Testis (tissue), 2 donors: ENCODE results near the gene FAM193B.

ENCODE experiments used
- POLR2A ChIP-seq: fragments of 450-650 bp; IDR thresholded peaks from one replicate; pipeline ENCODE4 v1.6.1; 2017; ENCODE audit warnings: antibody characterized with exemption, mild to moderate bottlenecking, moderate library complexity
- TF ChIP-seq, protein P1 (sequence below), 3 experiments: fragments of 450-650 bp in 2 of 3; fragments of 200-600 bp in 1 of 3; sonication (generic) in 1 of 3; IDR thresholded peaks; one replicate each; pipeline ENCODE4 v1.5.1; 2016 to 2019; ENCODE audit warnings: antibody characterized with exemption in 3 of 3, mild to moderate bottlenecking in 2 of 3, moderate library complexity in 1 of 3

- TF ChIP-seq, protein P1, sequence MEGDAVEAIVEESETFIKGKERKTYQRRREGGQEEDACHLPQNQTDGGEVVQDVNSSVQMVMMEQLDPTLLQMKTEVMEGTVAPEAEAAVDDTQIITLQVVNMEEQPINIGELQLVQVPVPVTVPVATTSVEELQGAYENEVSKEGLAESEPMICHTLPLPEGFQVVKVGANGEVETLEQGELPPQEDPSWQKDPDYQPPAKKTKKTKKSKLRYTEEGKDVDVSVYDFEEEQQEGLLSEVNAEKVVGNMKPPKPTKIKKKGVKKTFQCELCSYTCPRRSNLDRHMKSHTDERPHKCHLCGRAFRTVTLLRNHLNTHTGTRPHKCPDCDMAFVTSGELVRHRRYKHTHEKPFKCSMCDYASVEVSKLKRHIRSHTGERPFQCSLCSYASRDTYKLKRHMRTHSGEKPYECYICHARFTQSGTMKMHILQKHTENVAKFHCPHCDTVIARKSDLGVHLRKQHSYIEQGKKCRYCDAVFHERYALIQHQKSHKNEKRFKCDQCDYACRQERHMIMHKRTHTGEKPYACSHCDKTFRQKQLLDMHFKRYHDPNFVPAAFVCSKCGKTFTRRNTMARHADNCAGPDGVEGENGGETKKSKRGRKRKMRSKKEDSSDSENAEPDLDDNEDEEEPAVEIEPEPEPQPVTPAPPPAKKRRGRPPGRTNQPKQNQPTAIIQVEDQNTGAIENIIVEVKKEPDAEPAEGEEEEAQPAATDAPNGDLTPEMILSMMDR (IDR thresholded peaks at IDR 0.05): no peak
- TF ChIP-seq POLR2A: no peak
These were observed 50.8 kb downstream of the FAM193B start for GRCh38 chr5:177503351-177504085.
